Liver (tissue), 9 donors: ENCODE data around the gene TSPEAR. TPM values are rescaled to one million over a fixed set of nuclear protein-coding genes. Genes with fewer than 3 reads are reported as not detected.

ENCODE experiments used
- DNase-seq: peaks from one replicate; pipeline ENCODE4 v3.0.0-alpha.2; 2017; ENCODE audit warnings: low spot score
- H3K27ac ChIP-seq, 2 donors: one replicate each; pipeline ENCODE4 v1.7.0; 2013; ENCODE audit warnings: inconsistent platforms in 2 of 2, low read length in 2 of 2, control low read depth in 1 of 2, low read depth in 1 of 2, mild to moderate bottlenecking in 1 of 2
- H3K27me3 ChIP-seq, 4 donors: one replicate each; pipeline versions ENCODE4 v1.6.1 to v1.7.0; 2013; ENCODE audit warnings: low read length in 3 of 4, inconsistent platforms in 1 of 4, mild to moderate bottlenecking in 1 of 4, moderate library complexity in 1 of 4; ENCODE audit not compliant: control insufficient read depth in 4 of 4, insufficient read depth in 4 of 4
- H3K36me3 ChIP-seq, 4 donors: one replicate each; pipeline versions ENCODE4 v1.6.1 to v1.7.0; 2013; ENCODE audit warnings: low read length in 3 of 4, mild to moderate bottlenecking in 3 of 4, low read depth in 1 of 4, moderate library complexity in 1 of 4; ENCODE audit not compliant: control insufficient read depth in 4 of 4, insufficient read depth in 3 of 4
- H3K4me1 ChIP-seq, 4 donors: one replicate each; pipeline versions ENCODE4 v1.6.1 to v1.7.0; 2013; ENCODE audit warnings: low read length in 3 of 4, mild to moderate bottlenecking in 3 of 4, moderate library complexity in 1 of 4; ENCODE audit not compliant: control insufficient read depth in 4 of 4, insufficient read depth in 4 of 4
- H3K4me3 ChIP-seq, 3 donors: one replicate each; pipeline versions ENCODE4 v1.6.1 to v1.7.0; 2013; ENCODE audit warnings: low read length in 3 of 3, control low read depth in 1 of 3, low read depth in 1 of 3, mild to moderate bottlenecking in 1 of 3
- H3K9ac ChIP-seq, 2 donors: one replicate each; pipeline ENCODE4 v1.7.0; 2013; ENCODE audit warnings: low read length in 2 of 2, mild to moderate bottlenecking in 2 of 2, moderate library complexity in 2 of 2, control low read depth in 1 of 2, low read depth in 1 of 2
- H3K9me3 ChIP-seq, 4 donors: one replicate each; pipeline versions ENCODE4 v1.6.1 to v1.7.0; 2013; ENCODE audit warnings: low read length in 3 of 4; ENCODE audit not compliant: control insufficient read depth in 4 of 4
- ATF3 ChIP-seq: IDR thresholded peaks from 2 replicates; pipeline ENCODE4 v1.6.1; 2016; ENCODE audit warnings: antibody characterized with exemption
- CTCF ChIP-seq: fragments of 150-350 bp; IDR thresholded peaks from 2 replicates; pipeline ENCODE4 v1.5.1; 2017; ENCODE audit warnings: improper control_type of control experiment, low read depth, low read length; ENCODE audit not compliant: missing input control
- EGR1 ChIP-seq, 2 donors: IDR thresholded peaks; 2 replicates each; pipeline ENCODE4 v1.6.1; 2016 to 2018; ENCODE audit warnings: antibody characterized with exemption in 2 of 2, low read depth in 2 of 2
- FOXA1 ChIP-seq: IDR thresholded peaks from 2 replicates; pipeline ENCODE4 v1.6.1; 2016; ENCODE audit warnings: antibody characterized with exemption
- FOXA2 ChIP-seq: IDR thresholded peaks from 2 replicates; pipeline ENCODE4 v1.6.1; 2016; ENCODE audit warnings: antibody characterized with exemption
- HNF4A ChIP-seq, 2 donors: conservative IDR thresholded peaks; 2 replicates each; pipeline ENCODE4 v1.6.1; 2016; ENCODE audit warnings: antibody characterized with exemption in 2 of 2, mild to moderate bottlenecking in 2 of 2
- JUND ChIP-seq, 2 donors: IDR thresholded peaks; 2 replicates each; pipeline ENCODE4 v1.6.1; 2016; ENCODE audit warnings: antibody characterized with exemption in 2 of 2
- NR2F2 ChIP-seq: IDR thresholded peaks from 2 replicates; pipeline ENCODE4 v1.6.1; 2016; ENCODE audit warnings: antibody characterized with exemption
- RAD21 ChIP-seq, 2 donors: IDR thresholded peaks; 2 replicates each; pipeline ENCODE4 v1.6.1; 2016; ENCODE audit warnings: antibody characterized with exemption in 2 of 2, mild to moderate bottlenecking in 2 of 2
- TAF1 ChIP-seq: conservative IDR thresholded peaks from 2 replicates; pipeline ENCODE4 v1.6.1; 2016; ENCODE audit warnings: antibody characterized with exemption, mild to moderate bottlenecking
- YY1 ChIP-seq: IDR thresholded peaks from 2 replicates; pipeline ENCODE4 v1.6.1; 2016; ENCODE audit warnings: antibody characterized with exemption, mild to moderate bottlenecking
- WGBS: extraction: QIAGEN DNeasy Blood & Tissue Kit; methylation state at CpG from one replicate; pipeline ENCODE4 v1.1.7; 2013; 5-methylcytosine and 5-hydroxymethylcytosine counted together
- polyA plus RNA-seq, 2 donors: library from polyadenylated mRNA; stranded (reverse) in 1 of 2; unstranded in 1 of 2; fragments of 200-250 nt in 1 of 2; fragments of >200 nt in 1 of 2; fragmentation: Nextera tagmentation in 1 of 2; extraction: Ambion mirVana in 1 of 2; gene quantifications; one replicate each; pipeline versions ENCODE4 v1.2.1 to v1.2.3, GENCODE V29; 2013 to 2015
- total RNA-seq, 2 donors: library from RNA; depleted of rRNA; stranded (reverse); fragments of >200 nt; gene quantifications; one replicate each; pipeline ENCODE4 v1.2.3, GENCODE V29; 2014
- TF ChIP-seq, protein P1 (sequence below): IDR thresholded peaks from 2 replicates; pipeline ENCODE4 v1.6.1; 2016; ENCODE audit warnings: antibody characterized with exemption, mild to moderate bottlenecking
- TF ChIP-seq, protein P2 (sequence below): IDR thresholded peaks from 2 replicates; pipeline ENCODE4 v1.6.1; 2016; ENCODE audit warnings: antibody characterized with exemption
- TF ChIP-seq, protein P3 (sequence below): IDR thresholded peaks from 2 replicates; pipeline ENCODE4 v1.6.1; 2016; ENCODE audit warnings: antibody characterized with exemption
- donor health status: healthy.
- donor health status: healthy.
- donor health status: healthy.
- donor health status: healthy.
- donor health status: healthy.

TSPEAR gene
- total and polyA plus RNA-seq, 4 donors, result under 0.01 to 0.14 (median 0.01) TPM; not detected in 1

- peaks cover 0 to 26% (median 15%) of the 10 kb centered on the region in 4 donors for H3K4me1 ChIP-seq
- no peak overlapping the region for H3K27ac ChIP-seq
- TF ChIP-seq YY1, result no peak
- TF ChIP-seq RAD21 (IDR thresholded peaks at IDR 0.05), result no peak
- TF ChIP-seq, protein P1, sequence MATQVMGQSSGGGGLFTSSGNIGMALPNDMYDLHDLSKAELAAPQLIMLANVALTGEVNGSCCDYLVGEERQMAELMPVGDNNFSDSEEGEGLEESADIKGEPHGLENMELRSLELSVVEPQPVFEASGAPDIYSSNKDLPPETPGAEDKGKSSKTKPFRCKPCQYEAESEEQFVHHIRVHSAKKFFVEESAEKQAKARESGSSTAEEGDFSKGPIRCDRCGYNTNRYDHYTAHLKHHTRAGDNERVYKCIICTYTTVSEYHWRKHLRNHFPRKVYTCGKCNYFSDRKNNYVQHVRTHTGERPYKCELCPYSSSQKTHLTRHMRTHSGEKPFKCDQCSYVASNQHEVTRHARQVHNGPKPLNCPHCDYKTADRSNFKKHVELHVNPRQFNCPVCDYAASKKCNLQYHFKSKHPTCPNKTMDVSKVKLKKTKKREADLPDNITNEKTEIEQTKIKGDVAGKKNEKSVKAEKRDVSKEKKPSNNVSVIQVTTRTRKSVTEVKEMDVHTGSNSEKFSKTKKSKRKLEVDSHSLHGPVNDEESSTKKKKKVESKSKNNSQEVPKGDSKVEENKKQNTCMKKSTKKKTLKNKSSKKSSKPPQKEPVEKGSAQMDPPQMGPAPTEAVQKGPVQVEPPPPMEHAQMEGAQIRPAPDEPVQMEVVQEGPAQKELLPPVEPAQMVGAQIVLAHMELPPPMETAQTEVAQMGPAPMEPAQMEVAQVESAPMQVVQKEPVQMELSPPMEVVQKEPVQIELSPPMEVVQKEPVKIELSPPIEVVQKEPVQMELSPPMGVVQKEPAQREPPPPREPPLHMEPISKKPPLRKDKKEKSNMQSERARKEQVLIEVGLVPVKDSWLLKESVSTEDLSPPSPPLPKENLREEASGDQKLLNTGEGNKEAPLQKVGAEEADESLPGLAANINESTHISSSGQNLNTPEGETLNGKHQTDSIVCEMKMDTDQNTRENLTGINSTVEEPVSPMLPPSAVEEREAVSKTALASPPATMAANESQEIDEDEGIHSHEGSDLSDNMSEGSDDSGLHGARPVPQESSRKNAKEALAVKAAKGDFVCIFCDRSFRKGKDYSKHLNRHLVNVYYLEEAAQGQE, result no peak
- 86% methylated on average over 26 of the region's 26 CpGs for WGBS
- H3K36me3 ChIP-seq, result no peaks in the 10 kb centered on the region
- no peaks in the 10 kb centered on the region for H3K9me3 ChIP-seq
- no peak overlapping the region for H3K4me3 ChIP-seq
- DNase-seq, result no peak
- H3K27me3 ChIP-seq, result no peaks in the 10 kb centered on the region
- no peak overlapping the region for H3K9ac ChIP-seq
These were observed 203.5 kb downstream of the TSPEAR start for GRCh38 chr21:44507673-44508425.

GRCh38 chr21:44506279-44507255 is 204.8 kb downstream of the TSPEAR start:
- Histone ChIP-seq H3K27me3 (no peaks in the 10 kb centered on the region), H3K9me3 (no peaks in the 10 kb centered on the region), H3K4me3 (no peak overlapping the region), H3K36me3 (no peaks in the 10 kb centered on the region), H3K4me1 (peaks cover 0 to 26% (median 15%) of the 10 kb centered on the region in 4 donors), H3K9ac (no peak overlapping the region), H3K27ac (no peak overlapping the region)
- TF ChIP-seq, protein P1, result no peak
- TF ChIP-seq FOXA2, result no peak
- no peak for TF ChIP-seq FOXA1
- no peak for TF ChIP-seq JUND (IDR thresholded peaks at IDR 0.05)
- TF ChIP-seq CTCF, result no peak
- no peak for TF ChIP-seq RAD21 (IDR thresholded peaks at IDR 0.05)
- TF ChIP-seq, protein P2, sequence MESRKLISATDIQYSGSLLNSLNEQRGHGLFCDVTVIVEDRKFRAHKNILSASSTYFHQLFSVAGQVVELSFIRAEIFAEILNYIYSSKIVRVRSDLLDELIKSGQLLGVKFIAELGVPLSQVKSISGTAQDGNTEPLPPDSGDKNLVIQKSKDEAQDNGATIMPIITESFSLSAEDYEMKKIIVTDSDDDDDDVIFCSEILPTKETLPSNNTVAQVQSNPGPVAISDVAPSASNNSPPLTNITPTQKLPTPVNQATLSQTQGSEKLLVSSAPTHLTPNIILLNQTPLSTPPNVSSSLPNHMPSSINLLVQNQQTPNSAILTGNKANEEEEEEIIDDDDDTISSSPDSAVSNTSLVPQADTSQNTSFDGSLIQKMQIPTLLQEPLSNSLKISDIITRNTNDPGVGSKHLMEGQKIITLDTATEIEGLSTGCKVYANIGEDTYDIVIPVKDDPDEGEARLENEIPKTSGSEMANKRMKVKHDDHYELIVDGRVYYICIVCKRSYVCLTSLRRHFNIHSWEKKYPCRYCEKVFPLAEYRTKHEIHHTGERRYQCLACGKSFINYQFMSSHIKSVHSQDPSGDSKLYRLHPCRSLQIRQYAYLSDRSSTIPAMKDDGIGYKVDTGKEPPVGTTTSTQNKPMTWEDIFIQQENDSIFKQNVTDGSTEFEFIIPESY, result no peak
- no peak for TF ChIP-seq TAF1
- TF ChIP-seq, protein P3, sequence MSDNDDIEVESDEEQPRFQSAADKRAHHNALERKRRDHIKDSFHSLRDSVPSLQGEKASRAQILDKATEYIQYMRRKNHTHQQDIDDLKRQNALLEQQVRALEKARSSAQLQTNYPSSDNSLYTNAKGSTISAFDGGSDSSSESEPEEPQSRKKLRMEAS, result no peak
- no peak for TF ChIP-seq EGR1 (IDR thresholded peaks at IDR 0.05; ENCODE audit: low read depth in 2 of 2)
- TF ChIP-seq NR2F2, result no peak
- TF ChIP-seq ATF3, result no peak
- no peak for TF ChIP-seq YY1
- TF ChIP-seq HNF4A (conservative IDR thresholded peaks at IDR 0.05), result no peak
- 90% methylated on average over 44 of the region's 44 CpGs for WGBS
- no peak for DNase-seq
